ENCODE results near the gene ROR2. TPM values are rescaled to one million over a fixed set of nuclear protein-coding genes. Genes with fewer than 3 reads are reported as not detected.

Gene ROR2
- total and polyA plus RNA-seq, 2 of the 8 experiments (the other 6 are each of a cell fraction or from before 2014, with no cell fraction given), result 2.7 to 4.3 TPM

DNA sequence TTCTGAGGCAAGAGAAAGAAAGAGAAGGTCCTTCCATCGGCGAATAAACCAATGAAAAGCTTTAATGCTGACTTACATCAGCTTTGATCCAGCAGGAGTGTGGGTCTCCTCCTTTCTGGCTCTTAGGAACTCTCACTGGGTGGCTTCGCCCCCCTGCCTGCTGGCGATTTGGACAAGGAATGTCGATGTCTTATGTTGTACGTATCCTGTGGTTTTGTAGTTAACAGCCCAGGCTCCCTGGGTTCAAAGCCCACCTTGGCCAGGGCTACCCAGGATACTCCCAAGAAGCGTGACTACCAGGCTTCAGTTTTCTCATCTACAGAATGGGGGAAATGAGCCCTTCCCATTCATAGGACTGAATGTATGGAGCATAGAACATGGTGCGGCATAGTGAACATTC is 124.2 kb downstream of the ROR2 start:
- Histone ChIP-seq H3K4me2 (ENCODE audit: insufficient read depth in 1 of 2, low read depth in 2 of 2, low read length in 2 of 2) (no peak overlapping the region), H3K27me3 (replicated peaks in 1 of 4; ENCODE audit: control insufficient read depth in 3 of 4, extremely low read depth in 1 of 4, insufficient read depth in 3 of 4, low read length in 3 of 4) (no peaks in the 10 kb centered on the region; a peak in 1 of 7 replicates), H2AFZ (ENCODE audit: low read length) (no peak overlapping the region), H3K56ac (replicated peaks; ENCODE audit: insufficient read length, low read depth, low read length) (no peak overlapping the region), H3K4me3 (ENCODE audit: extremely low read depth in 1 of 4, insufficient read depth in 2 of 4, low read depth in 3 of 4, low read length in 4 of 4) (no peak overlapping the region), H2BK20ac (ENCODE audit: low read length) (no peak overlapping the region), H3K79me2 (ENCODE audit: control insufficient read depth in 1 of 2, insufficient read depth in 2 of 2, low read length in 2 of 2) (no peaks in the 10 kb centered on the region), H2BK120ac (replicated peaks; ENCODE audit: low read depth, low read length) (no peak overlapping the region), H3K79me1 (ENCODE audit: low read depth, low read length) (no peaks in the 10 kb centered on the region; the same call in 1 of the 2 replicates), H3K9me3 (ENCODE audit: insufficient read depth in 2 of 2, low read depth in 1 of 2, low read length in 1 of 2) (peaks cover 0 to 5% of the 10 kb centered on the region in 2 experiments; a peak in 1 of 4 replicates), H3K27ac (ENCODE audit: low read depth, low read length) (no peak overlapping the region), H2BK15ac (ENCODE audit: low read length) (no peak overlapping the region), H3K4me1 (replicated peaks in 1 of 4; ENCODE audit: control insufficient read depth in 3 of 4, insufficient read depth in 4 of 4, low read length in 3 of 4) (no peaks in the 10 kb centered on the region), H3K14ac (ENCODE audit: insufficient read length) (no peak overlapping the region), H4K8ac (ENCODE audit: extremely low read depth, insufficient read depth, low read length) (no peak overlapping the region), H2AK5ac (ENCODE audit: low read depth, low read length) (no peak overlapping the region), H2BK12ac (ENCODE audit: low read depth, low read length) (no peak overlapping the region), H2BK5ac (ENCODE audit: low read depth, low read length) (no peak overlapping the region), H4K5ac (ENCODE audit: insufficient read length, low read depth, low read length) (no peak overlapping the region), H3K23me2 (ENCODE audit: low read depth, low read length) (no peaks in the 10 kb centered on the region), H4K20me1 (replicated peaks in 1 of 2; ENCODE audit: control insufficient read depth in 1 of 2, insufficient read depth in 2 of 2, low read length in 2 of 2) (no peaks in the 10 kb centered on the region), H4K91ac (replicated peaks; ENCODE audit: insufficient read length, low read length) (no peak overlapping the region), H3K36me3 (ENCODE audit: control insufficient read depth in 2 of 4, insufficient read depth in 4 of 4, low read length in 3 of 4) (no peaks in the 10 kb centered on the region), H3K23ac (ENCODE audit: insufficient read length) (no peak overlapping the region), H3K18ac (ENCODE audit: extremely low read depth, low read length) (no peak overlapping the region), H3K9ac (replicated peaks in 1 of 4; ENCODE audit: extremely low read depth in 1 of 4, low read depth in 3 of 4, low read length in 3 of 4) (no peak overlapping the region), H3K4ac (replicated peaks; ENCODE audit: insufficient read length, low read depth, low read length) (no peak overlapping the region)
- no peak for DNase-seq (ENCODE audit: low read depth in 1 of 2, low spot score in 2 of 2)
- no peak for FAIRE-seq
- POLR2A ChIA-PET (ENCODE audit: partially characterized antibody), result no interaction called here
- 95% methylated on average over 8 of the region's 8 CpGs; no CpG with 5 or more reads in 1 of the 2 experiments for WGBS, 2 experiments (ENCODE audit: extremely low coverage in 1 of 2, insufficient coverage in 1 of 2, insufficient read length in 1 of 2, insufficient replicate concordance in 2 of 2, low coverage in 1 of 2, low lambda C conversion rate in 2 of 2, missing lambda C conversion rate in 1 of 2)
- TF ChIP-seq HDAC2 (IDR thresholded peaks at IDR 0.05; ENCODE audit: borderline replicate concordance in 1 of 2, low read depth in 2 of 2, low read length in 2 of 2), result no peak
- no peak for TF ChIP-seq SIX5 (IDR thresholded peaks at IDR 0.05; ENCODE audit: low read depth, low read length)
- no peak for TF ChIP-seq EP300 (IDR thresholded peaks at IDR 0.05; ENCODE audit: borderline replicate concordance in 1 of 2, low read depth in 2 of 2, low read length in 2 of 2)
- no peak for TF ChIP-seq NRF1 (IDR thresholded peaks at IDR 0.05; ENCODE audit: low read depth, low read length)
- no peak for TF ChIP-seq JUN (IDR thresholded peaks at IDR 0.05; ENCODE audit: low read depth, low read length)
- no peak for TF ChIP-seq EGR1 (IDR thresholded peaks at IDR 0.05; ENCODE audit: borderline replicate concordance, low read depth, low read length)
- CTCF ChIA-PET (ENCODE audit: partially characterized antibody), result no interaction called here

Data from H1 (cell line).